Mesothelial cell of epicardium (in vitro differentiated cells): Measurements from ENCODE around the gene ALG14. TPM values are rescaled to one million over a fixed set of nuclear protein-coding genes. Genes with fewer than 3 reads are reported as not detected.

Source experiments
- DNase-seq, 2 experiments: peaks; one replicate each; pipeline ENCODE4 v3.0.0; 2021; ENCODE audit warnings: low spot score in 2 of 2; ENCODE audit not compliant: unreplicated experiment in 2 of 2
- H3K27ac Mint-ChIP-seq: 2 replicates; pipeline ENCODE4 v1.8.0; 2021; ENCODE audit warnings: mixed read lengths
- H3K27me3 Mint-ChIP-seq: 2 replicates; pipeline ENCODE4 v1.8.0; 2021; ENCODE audit warnings: low read depth, mixed read lengths
- H3K36me3 Mint-ChIP-seq: 2 replicates; pipeline ENCODE4 v1.8.0; 2021; ENCODE audit warnings: mixed read lengths
- H3K4me1 Mint-ChIP-seq: 2 replicates; pipeline ENCODE4 v1.8.0; 2021; ENCODE audit warnings: mixed read lengths
- H3K4me3 Mint-ChIP-seq: 2 replicates; pipeline ENCODE4 v1.8.0; 2021; ENCODE audit warnings: mild to moderate bottlenecking, moderate library complexity, mixed read lengths
- H3K9me3 Mint-ChIP-seq: 2 replicates; pipeline ENCODE4 v1.8.0; 2021; ENCODE audit warnings: mixed read lengths
- CTCF ChIP-seq: fragments of 200-600 bp; sonication (generic); IDR thresholded peaks from one replicate; pipeline ENCODE4 v1.5.0; 2021; ENCODE audit warnings: antibody characterized with exemption; ENCODE audit not compliant: unreplicated experiment
- total RNA-seq: library from RNA; stranded (reverse); gene quantifications from 3 replicates; pipeline ENCODE4 v1.2.1, GENCODE V29; 2021

Gene ALG14
- total RNA-seq, 1 donor from 2014 or later, result 5.0 TPM

GRCh38 chr1:94986783-94987182 lies 86.0 kb downstream of the ALG14 start:
- Mint-ChIP-seq H3K4me1 (peaks cover 31% of the 10 kb centered on the region), H3K36me3 (no peaks in the 10 kb centered on the region), H3K9me3 (no peaks in the 10 kb centered on the region), H3K27me3 (no peaks in the 10 kb centered on the region), H3K27ac (no peak overlapping the region), H3K4me3 (no peak overlapping the region)
- TF ChIP-seq CTCF, result no peak
- no peak for DNase-seq

- no peaks in the 10 kb centered on the region for H3K27me3 Mint-ChIP-seq
- H3K27ac Mint-ChIP-seq, result peak overlapping the region; percentile 30
- no peak for TF ChIP-seq CTCF
- no peak overlapping the region for H3K4me3 Mint-ChIP-seq
- DNase-seq, result no peak
- no peaks in the 10 kb centered on the region for H3K36me3 Mint-ChIP-seq
- no peaks in the 10 kb centered on the region for H3K9me3 Mint-ChIP-seq
- peaks cover 52% of the 10 kb centered on the region for H3K4me1 Mint-ChIP-seq
Observed at GRCh38 chr1:94983171-94983739, 89.5 kb downstream of the ALG14 start.

- Mint-ChIP-seq H3K4me1 (peaks cover 52% of the 10 kb centered on the region), H3K36me3 (no peaks in the 10 kb centered on the region), H3K27ac (peak overlapping the region; percentile 16), H3K27me3 (no peaks in the 10 kb centered on the region), H3K4me3 (no peak overlapping the region), H3K9me3 (no peaks in the 10 kb centered on the region)
- no peak for DNase-seq
- no peak for TF ChIP-seq CTCF
Observed at GRCh38 chr1:94982398-94982797, 90.4 kb downstream of the ALG14 start.

GRCh38 chr1:94981575-94981973 lies 91.2 kb downstream of the ALG14 start:
- Mint-ChIP-seq H3K36me3 (no peaks in the 10 kb centered on the region), H3K27ac (peak overlapping the region; percentile 50), H3K4me1 (peaks cover 52% of the 10 kb centered on the region), H3K27me3 (no peaks in the 10 kb centered on the region), H3K9me3 (no peaks in the 10 kb centered on the region), H3K4me3 (no peak overlapping the region)
- no peak for DNase-seq
- TF ChIP-seq CTCF, result no peak

- peak overlapping the region; percentile 80 for H3K27ac Mint-ChIP-seq
- DNase-seq, result no peak
- TF ChIP-seq CTCF, result no peak
- H3K9me3 Mint-ChIP-seq, result no peaks in the 10 kb centered on the region
- H3K4me3 Mint-ChIP-seq, result no peak overlapping the region
- no peaks in the 10 kb centered on the region for H3K27me3 Mint-ChIP-seq
- peaks cover 48% of the 10 kb centered on the region for H3K4me1 Mint-ChIP-seq
- H3K36me3 Mint-ChIP-seq, result no peaks in the 10 kb centered on the region
Observed at GRCh38 chr1:94980582-94981574, 91.9 kb downstream of the ALG14 start.
